Right lobe of liver (tissue), 6 donors: ENCODE measurements around the gene RGS9BP. TPM values are rescaled to one million over a fixed set of nuclear protein-coding genes. Genes with fewer than 3 reads are reported as not detected.

Experiments used
- ATAC-seq, 4 donors: fragments of 200-7000 bp; cut with Tn5 transposase; one replicate each; pipeline ENCODE4 v1.9.1; 2020; ENCODE audit warnings: mild to moderate bottlenecking in 4 of 4, moderate library complexity in 4 of 4
- DNase-seq, 3 donors: peaks; one replicate each; pipeline ENCODE4 v3.0.0-alpha.2; 2020
- H3K27ac ChIP-seq, 3 donors: fragments of 200-600 bp; one replicate each; pipeline ENCODE4 v1.8.0; 2022
- H3K27me3 ChIP-seq, 2 donors: fragments of 200-600 bp; one replicate each; pipeline ENCODE4 v1.8.0; 2022
- H3K36me3 ChIP-seq, 4 donors: fragments of 200-600 bp; sonication (generic) in 1 of 4; one replicate each; pipeline versions ENCODE4 v1.5.1 to v1.8.0; 2017 to 2022; ENCODE audit warnings: control low read depth in 1 of 4
- H3K4me1 ChIP-seq, 4 donors: fragments of 200-600 bp; sonication (generic) in 1 of 4; one replicate each; pipeline versions ENCODE4 v1.5.1 to v1.8.0; 2017 to 2022; ENCODE audit warnings: control low read depth in 1 of 4
- H3K4me3 ChIP-seq, 3 donors: fragments of 200-600 bp; one replicate each; pipeline ENCODE4 v1.8.0; 2022
- H3K9me3 ChIP-seq, 4 donors: fragments of 200-600 bp; sonication (generic) in 1 of 4; one replicate each; pipeline versions ENCODE4 v1.5.1 to v1.8.0; 2017 to 2022; ENCODE audit warnings: control low read depth in 1 of 4
- POLR2A ChIP-seq: fragments of 450-650 bp; IDR thresholded peaks from one replicate; pipeline ENCODE4 v1.6.1; 2017; ENCODE audit warnings: antibody characterized with exemption, mild to moderate bottlenecking
- WGBS: methylation state at CpG from one replicate; pipeline ENCODE4 v1.1.6; 2018; ENCODE audit warnings: low coverage, low lambda C conversion rate; ENCODE audit not compliant: insufficient coverage; ENCODE audit errors: missing lambda C conversion rate; 5-methylcytosine and 5-hydroxymethylcytosine counted together
- intact Hi-C, 2 donors: fragments of 100-400 bp; cut with DNase I; formaldehyde crosslinking; loops; one replicate each; pipeline versions ENCODE4 v1.11.2 to v1.14.1; 2022
- total RNA-seq, 6 experiments: library from RNA; depleted of rRNA in 2 of 6; stranded (reverse); fragments of >200 nt in 2 of 6; fragmentation: NEBNext Ultra II Directional in 3 of 6; extraction: Animal tissue kit (Norgen Biotek cat#: 25700) in 3 of 6; gene quantifications; one replicate each; pipeline versions ENCODE4 v1.1.0 to v1.2.4, GENCODE V29; 2016 to 2023
- TF ChIP-seq, protein P1 (sequence below), 4 donors: fragments of 200-600 bp in 3 of 4; fragments of 450-650 bp in 1 of 4; IDR thresholded peaks; one replicate each; pipeline versions ENCODE4 v1.5.1 to v1.8.0; 2016 to 2022; ENCODE audit warnings: antibody characterized with exemption in 4 of 4, mild to moderate bottlenecking in 2 of 4
- donor health status: DM: no; HTN: yes; CAD: no.
- donor health status: DM: no; HTN: no; CAD: no.
- donor health status: DM: no; HTN: no; CAD: no.
- donor health status: DM: no; HTN: yes; CAD: no.
- donor health status: DM: no; HTN: yes; CAD: no.

Gene RGS9BP
- total RNA-seq, 6 experiments from 2014 or later = 0.11 TPM; not detected in 5

DNA sequence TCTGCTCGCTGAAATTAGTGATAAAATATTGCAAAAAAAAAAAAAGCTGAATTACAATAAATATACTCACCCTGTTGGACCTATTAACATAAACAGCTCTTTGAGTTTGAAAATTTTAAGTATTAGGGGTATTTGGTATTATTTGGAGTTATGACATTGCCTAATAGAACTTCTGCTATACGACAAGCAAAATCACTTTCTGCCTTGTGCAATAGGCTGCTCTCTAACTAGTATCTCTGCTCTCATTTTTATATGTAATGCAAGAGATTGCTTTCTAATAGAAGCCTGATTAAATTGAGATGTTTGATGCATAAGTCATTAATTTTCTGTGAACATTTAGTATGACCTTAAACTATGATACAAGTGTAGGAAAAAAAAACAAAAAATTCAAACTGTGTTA lies 5.3 kb downstream of the RGS9BP start:
- no peak for ATAC-seq
- no peak overlapping the region for H3K27ac ChIP-seq
- TF ChIP-seq, protein P1, sequence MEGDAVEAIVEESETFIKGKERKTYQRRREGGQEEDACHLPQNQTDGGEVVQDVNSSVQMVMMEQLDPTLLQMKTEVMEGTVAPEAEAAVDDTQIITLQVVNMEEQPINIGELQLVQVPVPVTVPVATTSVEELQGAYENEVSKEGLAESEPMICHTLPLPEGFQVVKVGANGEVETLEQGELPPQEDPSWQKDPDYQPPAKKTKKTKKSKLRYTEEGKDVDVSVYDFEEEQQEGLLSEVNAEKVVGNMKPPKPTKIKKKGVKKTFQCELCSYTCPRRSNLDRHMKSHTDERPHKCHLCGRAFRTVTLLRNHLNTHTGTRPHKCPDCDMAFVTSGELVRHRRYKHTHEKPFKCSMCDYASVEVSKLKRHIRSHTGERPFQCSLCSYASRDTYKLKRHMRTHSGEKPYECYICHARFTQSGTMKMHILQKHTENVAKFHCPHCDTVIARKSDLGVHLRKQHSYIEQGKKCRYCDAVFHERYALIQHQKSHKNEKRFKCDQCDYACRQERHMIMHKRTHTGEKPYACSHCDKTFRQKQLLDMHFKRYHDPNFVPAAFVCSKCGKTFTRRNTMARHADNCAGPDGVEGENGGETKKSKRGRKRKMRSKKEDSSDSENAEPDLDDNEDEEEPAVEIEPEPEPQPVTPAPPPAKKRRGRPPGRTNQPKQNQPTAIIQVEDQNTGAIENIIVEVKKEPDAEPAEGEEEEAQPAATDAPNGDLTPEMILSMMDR (IDR thresholded peaks at IDR 0.05) = no peak
- no peak for TF ChIP-seq POLR2A
- WGBS = 53% methylated on average over 2 of the region's 2 CpGs
- no peaks in the 10 kb centered on the region for H3K4me1 ChIP-seq
- no peak for DNase-seq
- no peak overlapping the region for H3K4me3 ChIP-seq
- peaks cover 0 to 11% of the 10 kb centered on the region in 2 donors for H3K27me3 ChIP-seq
- no peaks in the 10 kb centered on the region for H3K9me3 ChIP-seq
- no peaks in the 10 kb centered on the region for H3K36me3 ChIP-seq
- intact Hi-C loops = no loop called here

DNA sequence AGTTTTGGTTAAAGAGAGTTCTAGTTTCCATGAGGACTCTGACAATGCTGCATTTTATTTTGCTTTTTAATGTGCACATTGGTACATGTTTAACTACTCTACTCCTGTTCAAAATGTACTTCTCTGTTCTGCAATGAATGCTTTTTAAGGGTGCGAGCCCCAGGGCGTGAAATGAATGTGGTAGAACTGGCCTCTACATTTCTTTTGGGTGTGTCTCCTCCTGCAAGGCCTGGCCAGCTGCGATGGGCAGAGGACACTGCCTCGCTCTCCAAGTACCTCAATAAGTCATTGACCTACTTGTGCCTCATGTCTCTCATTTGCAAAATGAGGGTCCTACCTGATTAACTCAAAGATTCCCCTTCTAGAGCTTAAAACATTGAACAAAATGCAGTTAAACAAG lies 6.7 kb downstream of the RGS9BP start:
- DNase-seq (no peak), ATAC-seq (no peak)
- Histone ChIP-seq H3K9me3 (no peaks in the 10 kb centered on the region), H3K4me3 (no peak overlapping the region), H3K4me1 (no peaks in the 10 kb centered on the region), H3K27me3 (no peaks in the 10 kb centered on the region), H3K36me3 (no peaks in the 10 kb centered on the region), H3K27ac (no peak overlapping the region)
- TF ChIP-seq, protein P1 (IDR thresholded peaks at IDR 0.05) = no peak
- no peak for TF ChIP-seq POLR2A
- intact Hi-C loops = no loop called here
- 73% methylated on average over 3 of the region's 4 CpGs for WGBS

DNA sequence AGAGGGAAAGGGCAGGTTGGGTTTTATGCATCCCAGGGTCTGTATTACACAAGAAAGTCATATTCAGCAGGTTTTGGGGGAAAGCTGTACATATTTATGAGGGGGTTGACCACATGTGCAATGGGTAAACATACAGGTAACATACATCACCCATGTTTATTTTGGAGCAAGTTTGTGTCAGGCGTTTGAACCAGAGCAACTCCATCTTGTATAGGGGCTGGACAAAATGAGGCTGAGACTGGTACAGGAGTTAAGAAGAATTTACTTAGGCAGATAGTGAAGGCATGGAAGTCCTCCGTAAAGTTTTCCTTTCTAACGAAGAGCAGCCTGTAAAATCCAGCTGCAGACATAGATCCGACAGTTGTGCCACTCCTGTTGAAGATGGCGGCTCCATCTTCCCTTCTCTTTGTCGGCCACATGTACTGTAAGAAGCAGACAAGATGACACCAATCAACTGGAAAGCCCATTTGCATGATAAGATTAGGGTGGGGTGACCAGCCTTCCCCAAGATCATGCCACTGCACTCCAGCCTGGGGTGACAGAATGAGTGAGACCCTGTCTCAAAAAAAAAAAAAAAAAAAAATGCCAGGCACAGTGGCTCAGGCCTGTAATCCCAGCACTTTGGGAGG lies 11.3 kb downstream of the RGS9BP start:
- DNase-seq (no peak), ATAC-seq (no peak)
- Histone ChIP-seq H3K4me3 (no peak overlapping the region), H3K27me3 (no peaks in the 10 kb centered on the region), H3K36me3 (no peaks in the 10 kb centered on the region), H3K9me3 (no peaks in the 10 kb centered on the region), H3K4me1 (peaks cover 0 to 6% (median 3%) of the 10 kb centered on the region in 4 donors), H3K27ac (no peak overlapping the region)
- TF ChIP-seq POLR2A = no peak
- intact Hi-C loops = no loop called here
- WGBS = 80% methylated on average over 6 of the region's 6 CpGs

DNA sequence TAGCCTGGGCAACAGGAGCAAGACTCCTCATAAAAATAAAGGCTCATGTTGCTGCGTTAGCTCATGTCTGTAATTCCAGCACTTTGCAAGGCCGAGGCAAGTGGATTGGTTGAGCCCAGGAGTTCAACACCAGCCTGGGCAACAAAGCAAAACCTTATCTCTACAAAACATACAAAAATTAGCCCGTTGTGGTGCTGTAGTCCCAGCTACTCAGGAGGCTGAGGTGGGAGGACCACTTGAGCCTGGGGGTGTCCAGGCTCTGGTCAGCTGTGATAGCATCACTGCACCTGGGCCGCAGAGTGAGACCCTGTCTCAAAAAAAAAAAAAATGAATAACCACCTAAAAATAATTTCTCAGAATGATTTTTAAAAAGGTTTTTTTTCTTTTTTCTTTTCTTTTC lies 12.0 kb downstream of the RGS9BP start:
- no peak for TF ChIP-seq POLR2A
- TF ChIP-seq, protein P1 (IDR thresholded peaks at IDR 0.05) = no peak
- Histone ChIP-seq H3K36me3 (no peaks in the 10 kb centered on the region), H3K4me1 (peaks cover 0 to 11% (median 3%) of the 10 kb centered on the region in 4 donors), H3K27ac (no peak overlapping the region), H3K4me3 (no peak overlapping the region), H3K9me3 (no peaks in the 10 kb centered on the region), H3K27me3 (no peaks in the 10 kb centered on the region)
- intact Hi-C loops = no loop called here
- 100% methylated on average over 2 of the region's 4 CpGs for WGBS
- ATAC-seq (no peak), DNase-seq (no peak)

DNA sequence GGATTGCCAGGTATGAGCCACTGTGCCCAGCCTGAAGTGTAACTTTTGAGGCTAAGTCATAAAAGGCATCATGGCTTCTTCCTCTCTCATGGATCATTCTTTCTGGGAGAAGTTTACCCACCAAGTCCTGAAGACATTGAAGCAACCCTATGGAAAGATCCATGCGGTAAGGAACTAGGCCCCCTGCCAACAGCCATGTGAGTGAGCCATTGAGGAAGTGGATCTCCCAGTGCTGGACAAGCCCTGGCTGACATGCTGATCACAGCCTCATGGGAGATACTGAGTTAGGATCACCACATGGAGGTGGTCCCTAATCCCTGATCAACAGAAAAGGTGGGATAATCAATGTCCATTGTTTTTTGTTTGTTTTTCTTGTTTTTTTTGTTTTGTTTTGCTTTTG lies 12.7 kb downstream of the RGS9BP start:
- no peak for TF ChIP-seq POLR2A
- DNase-seq = no peak
- no peaks in the 10 kb centered on the region for H3K27me3 ChIP-seq
- ATAC-seq = no peak
- H3K36me3 ChIP-seq = no peaks in the 10 kb centered on the region
- H3K27ac ChIP-seq = no peak overlapping the region
- intact Hi-C loops = no loop called here
- peaks cover 0 to 18% (median 7%) of the 10 kb centered on the region in 4 donors for H3K4me1 ChIP-seq
- no peak overlapping the region for H3K4me3 ChIP-seq
- 80% methylated on average over 1 of the region's 1 CpG for WGBS
- no peaks in the 10 kb centered on the region for H3K9me3 ChIP-seq
